ENCODE results near the gene TBC1D10B.

The TBC1D10B gene, protein sequence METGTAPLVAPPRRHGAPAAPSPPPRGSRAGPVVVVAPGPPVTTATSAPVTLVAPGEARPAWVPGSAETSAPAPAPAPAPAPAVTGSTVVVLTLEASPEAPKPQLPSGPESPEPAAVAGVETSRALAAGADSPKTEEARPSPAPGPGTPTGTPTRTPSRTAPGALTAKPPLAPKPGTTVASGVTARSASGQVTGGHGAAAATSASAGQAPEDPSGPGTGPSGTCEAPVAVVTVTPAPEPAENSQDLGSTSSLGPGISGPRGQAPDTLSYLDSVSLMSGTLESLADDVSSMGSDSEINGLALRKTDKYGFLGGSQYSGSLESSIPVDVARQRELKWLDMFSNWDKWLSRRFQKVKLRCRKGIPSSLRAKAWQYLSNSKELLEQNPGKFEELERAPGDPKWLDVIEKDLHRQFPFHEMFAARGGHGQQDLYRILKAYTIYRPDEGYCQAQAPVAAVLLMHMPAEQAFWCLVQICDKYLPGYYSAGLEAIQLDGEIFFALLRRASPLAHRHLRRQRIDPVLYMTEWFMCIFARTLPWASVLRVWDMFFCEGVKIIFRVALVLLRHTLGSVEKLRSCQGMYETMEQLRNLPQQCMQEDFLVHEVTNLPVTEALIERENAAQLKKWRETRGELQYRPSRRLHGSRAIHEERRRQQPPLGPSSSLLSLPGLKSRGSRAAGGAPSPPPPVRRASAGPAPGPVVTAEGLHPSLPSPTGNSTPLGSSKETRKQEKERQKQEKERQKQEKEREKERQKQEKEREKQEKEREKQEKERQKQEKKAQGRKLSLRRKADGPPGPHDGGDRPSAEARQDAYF

DNA sequence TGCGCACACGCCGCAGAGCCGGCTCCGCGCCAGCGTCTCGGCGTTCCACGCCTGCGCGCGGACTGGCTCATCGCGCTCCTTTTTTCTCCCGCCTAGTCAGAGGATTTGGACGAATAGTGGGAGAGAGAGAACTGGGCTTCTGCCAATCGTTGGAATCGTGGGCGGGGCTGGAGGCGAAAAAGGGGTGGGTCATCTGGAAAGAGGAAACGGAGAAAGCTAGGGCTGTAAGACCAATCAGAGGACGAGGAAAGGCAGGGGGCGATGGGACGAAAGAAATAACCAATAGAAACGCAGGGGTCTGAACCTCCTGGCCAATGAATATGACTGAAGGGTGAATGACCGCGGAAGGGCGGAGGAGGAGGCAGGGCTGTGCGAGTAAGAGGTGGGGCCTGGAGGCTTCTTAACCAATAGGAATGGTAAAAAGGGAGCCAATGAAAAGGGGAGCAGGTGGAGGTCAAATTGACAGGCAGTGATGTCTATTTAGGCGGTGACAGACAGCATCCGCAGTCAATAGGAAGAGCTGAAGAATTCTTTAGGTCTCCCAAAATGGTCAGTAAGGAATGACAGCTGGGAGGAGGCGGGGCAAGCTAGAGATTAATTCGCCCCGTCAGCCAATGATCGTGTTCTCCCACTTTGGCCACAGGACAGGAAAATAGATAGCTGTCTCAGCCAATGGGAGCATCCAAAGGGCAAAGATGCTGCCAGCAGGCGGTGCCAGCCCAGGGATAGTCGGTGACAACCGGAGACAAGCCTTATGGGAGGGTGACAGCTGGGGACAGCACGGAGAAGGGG lies at the start of gene TBC1D10B:
TBC1D10B (minus strand) TSS at position 39 of the 792 bp plus-strand sequence. CDS start 311 bp downstream, outside the sequence.
- peak; percentile 88 for DNase-seq (ENCODE audit: low read depth)

GRCh38 chr16:30418350-30419181 lies 48.3 kb upstream of the TBC1D10B start:
- peak; percentile 17 for DNase-seq (ENCODE audit: low read depth)

DNA sequence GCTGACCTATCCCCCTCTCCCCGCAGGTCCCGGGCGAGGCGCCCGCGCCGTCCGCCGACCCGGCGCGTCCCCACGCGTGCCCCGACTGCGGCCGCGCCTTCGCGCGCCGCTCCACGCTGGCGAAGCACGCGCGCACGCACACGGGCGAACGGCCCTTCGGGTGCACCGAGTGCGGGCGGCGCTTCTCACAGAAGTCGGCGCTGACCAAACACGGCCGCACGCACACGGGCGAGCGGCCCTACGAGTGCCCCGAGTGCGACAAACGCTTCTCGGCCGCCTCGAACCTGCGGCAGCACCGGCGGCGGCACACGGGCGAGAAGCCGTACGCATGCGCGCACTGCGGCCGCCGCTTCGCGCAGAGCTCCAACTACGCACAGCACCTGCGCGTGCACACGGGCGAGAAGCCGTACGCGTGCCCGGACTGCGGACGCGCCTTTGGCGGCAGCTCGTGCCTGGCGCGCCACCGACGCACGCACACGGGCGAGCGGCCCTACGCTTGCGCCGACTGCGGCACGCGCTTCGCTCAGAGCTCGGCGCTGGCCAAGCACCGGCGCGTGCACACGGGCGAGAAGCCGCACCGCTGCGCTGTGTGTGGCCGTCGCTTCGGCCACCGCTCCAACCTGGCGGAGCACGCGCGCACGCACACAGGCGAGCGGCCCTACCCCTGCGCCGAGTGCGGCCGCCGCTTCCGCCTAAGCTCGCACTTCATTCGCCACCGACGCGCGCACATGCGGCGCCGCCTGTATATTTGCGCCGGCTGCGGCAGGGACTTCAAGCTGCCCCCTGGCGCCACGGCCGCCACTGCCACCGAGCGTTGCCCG lies 47.4 kb upstream of the TBC1D10B start:
- DNase-seq (ENCODE audit: low read depth) = peak; percentile 63

GRCh38 chr16:30416624-30417528 lies 46.6 kb upstream of the TBC1D10B start:
- DNase-seq (ENCODE audit: low read depth) = no peak

DNA sequence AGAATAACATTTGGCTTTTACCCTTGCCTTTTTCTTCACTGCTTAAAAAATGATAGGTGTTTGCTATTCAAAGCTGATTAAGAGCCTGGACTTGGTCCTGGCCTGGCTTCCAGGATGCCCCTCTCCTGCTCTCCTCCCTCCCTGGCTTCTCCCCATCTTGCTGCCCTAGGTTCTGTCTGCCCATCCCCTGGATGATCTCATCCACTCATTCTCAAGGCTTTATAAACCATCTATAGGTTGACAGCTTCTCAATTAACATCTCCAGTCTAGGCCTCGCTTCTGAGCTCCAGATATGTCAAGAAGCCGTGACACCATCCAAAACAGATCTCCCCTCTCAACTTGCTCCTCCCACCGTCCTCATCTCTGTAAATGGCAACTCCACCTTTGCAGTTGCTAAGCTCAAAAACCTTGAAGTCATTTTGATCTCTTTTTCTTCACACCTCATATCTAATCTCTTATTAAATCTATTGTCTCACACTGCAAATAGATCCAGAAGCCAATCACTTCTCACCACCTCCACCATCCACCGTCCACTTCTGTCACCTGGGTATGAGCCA lies 45.8 kb upstream of the TBC1D10B start:
- DNase-seq (ENCODE audit: low read depth) = no peak

DNA sequence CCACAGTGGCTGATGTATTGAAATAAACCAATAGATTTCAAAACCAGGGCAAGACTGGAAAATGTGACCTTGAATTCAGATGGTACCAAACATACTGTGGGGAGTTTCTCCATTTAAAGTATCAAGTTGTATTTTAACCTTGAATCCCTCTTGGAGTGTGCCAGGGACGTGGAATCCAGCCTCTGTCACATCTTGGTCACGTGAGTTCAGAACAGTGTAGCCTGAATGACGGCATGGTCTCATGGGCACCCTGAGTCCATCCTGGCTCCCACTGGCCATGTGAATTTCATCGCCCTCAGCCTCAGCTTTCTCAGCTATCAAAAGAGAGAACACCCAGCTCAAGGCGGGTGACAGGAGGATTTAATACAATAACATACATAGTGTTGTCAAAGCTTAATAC lies 43.9 kb upstream of the TBC1D10B start:
- no peak for DNase-seq (ENCODE audit: low read depth)

DNA sequence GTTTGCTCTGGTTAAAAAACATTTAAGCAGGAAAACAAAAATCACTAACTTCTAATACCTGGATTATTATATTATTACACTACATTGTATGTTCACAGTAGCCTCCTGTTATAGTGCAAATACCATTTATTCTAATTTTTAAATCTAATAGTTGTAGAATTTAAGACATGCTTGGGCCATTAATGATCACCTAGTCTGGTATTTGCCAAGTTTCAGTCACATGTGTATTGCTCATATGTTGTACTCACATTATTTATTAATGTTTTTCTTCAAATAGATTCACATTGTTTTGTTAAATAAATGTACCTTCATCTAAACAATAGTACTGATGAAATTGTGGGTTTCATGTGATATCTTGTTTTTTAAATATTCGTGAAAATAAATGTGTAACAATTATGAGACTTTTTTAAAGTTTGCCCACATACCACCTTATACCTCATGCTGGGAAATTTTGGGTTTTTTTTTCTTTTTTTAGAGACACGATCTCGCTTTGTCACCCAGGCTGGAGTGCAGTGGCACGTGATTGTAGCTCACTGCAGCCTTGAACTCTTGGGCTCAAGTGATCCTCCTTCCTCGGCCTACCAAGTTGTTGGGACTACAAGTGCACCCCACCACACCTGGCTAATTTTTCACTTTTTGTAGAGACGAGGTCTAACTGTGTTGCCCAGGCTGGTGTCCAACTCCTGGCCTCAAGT lies 43.0 kb upstream of the TBC1D10B start:
- DNase-seq (ENCODE audit: low read depth) = no peak

- peak; percentile 87 for DNase-seq (ENCODE audit: low read depth)
Measured at GRCh38 chr16:30409125-30410060, 39.1 kb upstream of the TBC1D10B start.

DNA sequence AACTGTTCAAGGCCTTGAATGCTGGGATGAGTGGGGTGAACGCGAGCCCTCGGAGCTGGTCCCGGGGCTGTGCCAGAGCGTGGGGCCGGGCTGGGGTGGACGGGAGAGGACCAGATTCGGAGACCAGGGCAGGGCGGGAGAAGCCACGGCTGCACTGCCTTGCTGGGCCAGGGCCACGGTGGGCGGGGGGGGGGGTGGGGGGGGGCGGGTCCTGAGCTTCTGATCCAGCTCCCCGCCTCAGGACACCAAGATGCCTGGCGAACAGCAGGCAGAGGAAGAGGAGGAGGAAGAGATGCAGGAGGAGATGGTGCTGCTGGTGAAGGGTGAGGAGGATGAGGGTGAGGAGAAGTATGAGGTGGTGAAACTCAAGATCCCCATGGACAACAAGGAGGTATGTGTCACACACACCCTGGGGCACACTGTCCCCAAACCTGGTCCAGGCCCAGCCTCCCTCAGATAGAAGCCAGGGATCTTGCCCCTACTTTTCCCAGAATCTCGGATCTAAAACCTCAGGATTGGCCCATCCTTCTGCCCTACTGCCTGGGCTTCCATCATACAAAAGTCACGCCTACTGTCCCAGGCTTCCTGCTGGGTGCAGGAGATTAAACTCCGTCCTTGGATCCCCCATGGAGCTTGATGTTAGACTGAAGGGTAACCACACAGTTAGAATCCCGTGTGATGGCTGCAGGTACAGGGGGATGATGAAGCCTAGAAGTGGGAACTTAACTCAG lies 37.7 kb upstream of the TBC1D10B start:
- no peak for DNase-seq (ENCODE audit: low read depth)

DNA sequence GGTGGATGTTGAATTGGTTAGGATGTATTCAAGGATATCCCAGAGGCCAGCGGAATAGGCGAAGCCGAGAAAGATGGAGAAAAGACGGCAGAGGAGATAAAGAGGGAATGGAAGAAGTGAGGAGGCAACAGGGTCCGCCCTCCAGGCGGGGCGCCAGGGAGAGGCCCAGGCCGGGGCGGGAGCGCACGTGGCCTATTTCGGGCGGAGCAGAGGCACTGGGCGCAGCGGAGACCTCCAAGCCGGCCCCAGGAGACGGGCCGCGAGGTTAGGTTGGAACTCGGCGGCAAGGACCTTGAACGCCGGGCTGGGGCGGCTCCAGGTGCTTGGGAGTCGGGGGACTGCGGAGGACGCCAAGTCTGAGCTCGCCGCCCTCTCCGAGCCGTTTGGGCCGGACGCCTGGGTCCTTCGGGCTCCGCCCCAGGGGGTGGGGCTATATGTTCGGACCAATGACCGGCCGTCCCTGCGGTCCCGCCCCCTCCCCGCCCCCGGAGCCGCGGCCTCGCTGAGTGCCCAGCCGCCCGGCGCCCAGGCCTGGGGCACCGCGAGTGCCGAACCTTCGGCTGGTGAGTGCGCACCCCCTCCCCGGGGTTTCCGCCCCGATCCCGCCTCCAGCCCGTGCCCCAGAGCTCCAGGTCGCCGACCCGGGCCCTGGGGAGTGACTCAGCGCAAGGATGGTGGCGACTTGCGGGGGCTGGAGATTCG lies 37.0 kb upstream of the TBC1D10B start, which contains the start of gene ZNF771:
ZNF771 (plus strand) TSS at position 505 of the 702 bp plus-strand sequence. CDS start 448 bp downstream, outside the sequence.
- DNase-seq (ENCODE audit: low read depth) = peak; percentile 86

DNA sequence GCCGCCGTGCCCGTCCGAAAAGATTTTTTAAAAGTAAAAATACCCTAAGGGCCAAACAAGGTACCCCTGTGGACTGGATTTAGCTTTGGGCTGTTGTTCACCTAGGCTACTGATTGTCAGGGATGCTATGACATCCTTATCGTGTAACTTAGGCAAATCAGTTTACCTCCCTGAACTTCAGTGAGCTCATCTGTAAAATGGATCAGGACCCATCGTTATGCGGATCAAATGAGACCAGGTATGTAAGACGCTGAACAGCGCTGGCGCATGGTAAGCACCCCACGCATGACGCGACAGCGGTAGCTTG lies 36.5 kb upstream of the TBC1D10B start:
- no peak for DNase-seq (ENCODE audit: low read depth)

- no peak for DNase-seq (ENCODE audit: low read depth)
Measured at GRCh38 chr16:30401768-30402425, 31.6 kb upstream of the TBC1D10B start.

- no peak for DNase-seq (ENCODE audit: low read depth)
Measured at GRCh38 chr16:30399435-30400186, 29.3 kb upstream of the TBC1D10B start.

DNA sequence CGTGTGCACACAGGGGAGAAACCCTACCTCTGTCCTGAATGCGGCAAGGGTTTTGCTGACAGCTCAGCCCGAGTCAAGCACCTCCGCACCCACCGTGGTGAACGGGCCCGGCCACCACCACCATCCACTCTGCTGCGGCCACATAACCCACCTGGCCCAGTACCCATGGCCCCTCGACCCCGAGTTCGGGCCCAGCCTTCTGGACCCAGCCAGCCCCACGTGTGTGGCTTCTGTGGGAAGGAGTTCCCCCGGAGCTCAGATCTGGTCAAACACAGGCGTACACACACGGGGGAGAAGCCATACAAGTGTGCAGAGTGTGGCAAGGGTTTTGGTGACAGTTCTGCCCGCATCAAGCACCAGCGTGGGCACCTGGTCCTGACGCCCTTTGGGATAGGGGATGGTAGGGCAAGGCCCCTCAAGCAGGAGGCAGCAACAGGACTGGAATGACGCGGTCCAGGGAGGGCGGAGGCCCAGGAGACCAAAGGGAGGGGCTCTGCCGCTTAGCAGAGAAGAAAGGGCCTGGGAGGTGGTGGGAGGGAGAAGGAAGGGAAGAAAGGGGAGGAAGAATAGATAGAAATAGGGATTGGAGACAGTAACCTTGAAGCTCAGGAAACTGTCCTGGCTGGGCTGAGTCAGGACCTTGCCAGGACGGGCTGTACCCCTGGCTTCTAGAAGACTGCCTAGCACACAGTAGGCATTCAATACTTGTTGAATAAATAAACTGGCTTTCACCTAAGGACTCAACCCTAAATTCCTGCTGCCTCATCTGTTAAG lies 28.6 kb upstream of the TBC1D10B start:
- DNase-seq (ENCODE audit: low read depth) = no peak

All from stimulated activated CD8-positive, alpha-beta memory T cell treated with anti-CD3 and anti-CD28 coated beads, Interleukin-15, amount 100 ng/mL, for 24 hours (primary cell).